ENCODE data around the gene ZFPM1.

The ZFPM1 gene

GRCh38 chr16:88578446-88579313 lies 125.6 kb downstream of the ZFPM1 start:
- no peak for DNase-seq

- DNase-seq = no peak
Measured at GRCh38 chr16:88580371-88580770, 127.3 kb downstream of the ZFPM1 start.

DNA sequence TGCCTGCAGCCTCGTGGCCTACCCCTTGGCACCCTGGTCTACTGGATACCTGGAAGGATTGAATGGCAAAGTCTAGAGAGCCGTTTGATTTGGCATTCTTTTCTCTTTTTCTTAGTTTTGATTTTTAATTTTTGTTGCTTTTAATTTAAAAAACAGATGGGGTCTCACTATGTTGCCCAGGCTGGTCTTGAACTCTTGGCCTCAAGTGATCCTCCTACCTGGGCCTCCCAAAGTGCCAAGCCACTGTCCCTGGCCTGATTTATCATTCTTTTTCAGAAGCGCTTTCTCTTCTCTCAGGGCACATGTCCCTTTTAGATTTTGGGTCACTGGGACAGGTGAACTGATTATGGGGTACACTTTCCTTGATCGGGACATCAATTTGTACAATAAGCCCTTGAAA lies 128.0 kb downstream of the ZFPM1 start:
- no peak for DNase-seq

DNA sequence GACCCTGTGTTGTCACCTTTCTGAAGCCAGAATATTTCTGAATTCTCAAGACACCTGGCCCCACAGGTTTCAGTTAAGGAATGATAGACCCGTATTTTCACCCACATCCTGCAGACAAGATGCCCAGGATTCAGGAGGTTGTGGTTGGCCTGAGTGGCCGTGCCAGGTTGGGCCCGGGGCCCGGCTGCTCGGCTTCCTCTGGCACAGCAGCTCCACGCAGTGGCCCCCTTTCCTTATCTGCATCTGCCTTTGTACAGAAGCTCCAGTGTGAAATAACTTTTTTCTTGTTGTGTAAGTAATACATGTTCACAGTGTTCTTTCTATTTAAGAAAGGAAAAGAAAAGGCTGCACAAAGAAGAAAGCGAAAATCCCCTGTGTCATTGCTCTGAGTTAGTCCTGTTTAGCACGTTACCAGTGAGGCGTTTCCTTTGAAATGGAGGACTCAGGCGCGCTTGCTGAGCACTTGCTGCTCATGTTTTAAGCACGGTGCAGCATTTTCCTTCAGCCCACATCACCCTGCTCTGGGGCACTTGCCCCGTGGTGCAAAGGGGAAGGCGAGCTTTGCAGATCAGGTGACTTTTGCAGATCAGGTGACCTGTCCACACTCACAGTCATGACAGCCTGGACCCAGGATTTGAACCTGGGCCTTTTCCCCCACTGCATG lies 130.0 kb downstream of the ZFPM1 start:
- DNase-seq = no peak

DNA sequence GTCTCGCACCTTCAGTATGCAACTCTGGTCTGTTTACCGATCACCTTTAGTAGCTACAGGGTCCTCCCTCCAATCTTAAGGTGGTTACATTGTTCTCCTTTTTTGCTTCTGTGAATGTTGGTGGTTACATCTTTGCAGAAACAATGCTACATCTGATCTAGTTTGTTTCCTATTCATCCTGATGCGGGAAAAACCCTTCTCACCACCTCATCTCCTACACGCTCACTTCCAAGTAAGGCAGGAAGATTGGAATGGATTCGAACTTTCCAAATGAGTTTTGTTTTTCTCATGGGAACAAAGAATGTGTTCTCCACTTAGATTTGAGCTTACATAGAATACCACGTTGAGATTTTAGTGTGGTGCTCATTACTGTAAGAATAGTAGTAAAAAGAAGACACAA lies 131.6 kb downstream of the ZFPM1 start:
- no peak for DNase-seq

- peak; percentile 23 for DNase-seq
Measured at GRCh38 chr16:88585269-88585668, 132.2 kb downstream of the ZFPM1 start.

GRCh38 chr16:88585927-88586581 lies 133.0 kb downstream of the ZFPM1 start:
- DNase-seq = no peak
